SK-N-SH (cell line): ENCODE data around the gene GALNS.

Source experiments
- EZH2phosphoT487 ChIP-seq: fragments of 200-600 bp; sonication (generic); IDR thresholded peaks from 2 replicates; pipeline ENCODE4 v1.6.1; 2017; ENCODE audit warnings: low read depth, mixed run types, mild to moderate bottlenecking, antibody characterized with exemption, moderate library complexity, borderline replicate concordance
- FOSL2 ChIP-seq: IDR thresholded peaks from 2 replicates; pipeline ENCODE4 v1.4.0; 2012; ENCODE audit warnings: low read depth, mild to moderate bottlenecking, moderate library complexity, borderline replicate concordance
- JUND ChIP-seq: IDR thresholded peaks from 2 replicates; pipeline ENCODE4 v1.4.0; 2012
- MAX ChIP-seq: IDR thresholded peaks from 2 replicates; pipeline ENCODE4 v1.4.0; 2012; ENCODE audit warnings: low read depth
- POLR2AphosphoS5 ChIP-seq: IDR thresholded peaks from 2 replicates; pipeline ENCODE4 v1.6.1; 2012; ENCODE audit warnings: low read depth, low read length
- RAD21 ChIP-seq: IDR thresholded peaks from 2 replicates; pipeline ENCODE4 v1.6.1; 2012; ENCODE audit warnings: mild to moderate bottlenecking, low read length
- REST ChIP-seq: IDR thresholded peaks from 2 replicates; pipeline ENCODE4 v1.6.1; 2012; ENCODE audit warnings: mild to moderate bottlenecking, low read depth, low read length, moderate library complexity
- RFX5 ChIP-seq: IDR thresholded peaks from 2 replicates; pipeline ENCODE4 v1.6.1; 2012; ENCODE audit warnings: mild to moderate bottlenecking, improper control_type of control experiment, low read length
- TCF12 ChIP-seq: IDR thresholded peaks from 2 replicates; pipeline ENCODE4 v1.4.0; 2012
- TF ChIP-seq, protein P1 (sequence below): fragments of 150-350 bp; IDR thresholded peaks from 2 replicates; pipeline ENCODE4 v1.6.1; 2017; ENCODE audit warnings: antibody characterized with exemption, low read length, low read depth, borderline replicate concordance
- TF ChIP-seq, protein P2 (sequence below): fragments of 200-600 bp; sonication (generic); IDR thresholded peaks from 2 replicates; pipeline ENCODE4 v1.6.1; 2017; ENCODE audit warnings: antibody characterized with exemption, mild to moderate bottlenecking, moderate library complexity

DNA sequence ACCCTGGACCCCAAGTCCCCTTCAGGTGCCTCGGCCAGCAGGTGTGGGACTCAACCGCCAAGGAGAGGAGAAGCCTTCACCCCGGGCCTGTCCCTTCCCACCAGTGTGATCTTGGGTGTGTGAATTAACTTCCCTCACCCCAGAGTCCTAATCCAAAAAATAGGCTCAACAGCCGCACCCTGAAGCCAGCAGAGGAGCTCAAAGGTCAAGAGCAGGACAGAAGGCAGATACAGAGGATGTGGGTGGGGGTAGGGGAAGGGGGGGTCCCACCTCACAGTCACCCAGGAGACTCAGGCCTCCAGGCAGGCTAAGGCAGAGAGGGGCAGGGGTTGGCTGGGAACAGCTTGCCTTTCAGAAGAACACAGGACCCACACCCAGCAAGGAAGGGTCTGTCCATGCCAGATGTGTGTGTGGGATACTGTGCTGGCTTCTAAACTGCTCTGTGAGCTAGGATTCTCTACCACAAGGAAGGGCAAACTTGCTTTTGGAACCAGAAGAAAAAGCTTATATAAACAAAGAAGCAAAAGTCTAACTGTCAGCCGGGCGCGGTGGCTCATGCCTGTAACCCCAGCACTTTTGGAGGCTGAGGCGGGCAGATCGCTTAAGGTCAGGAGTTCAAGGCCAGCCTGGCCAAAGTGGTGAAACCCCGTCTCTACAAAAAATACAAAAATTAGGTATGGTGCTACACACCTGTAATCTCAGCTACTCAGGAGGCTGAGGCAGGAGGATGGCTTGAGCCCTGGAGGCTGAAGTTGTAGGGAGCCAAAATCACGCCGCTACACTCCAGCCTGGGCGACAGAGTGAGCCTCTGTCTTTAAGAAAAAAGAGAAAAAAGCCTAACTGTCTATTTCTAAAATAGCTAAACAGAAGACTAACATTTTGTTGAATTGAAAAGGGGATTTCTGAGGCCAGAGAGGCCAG lies 76.3 kb downstream of the GALNS start:
- TF ChIP-seq REST: no peak
- TF ChIP-seq TCF12: no peak
- no peak for TF ChIP-seq JUND
- TF ChIP-seq, protein P1, sequence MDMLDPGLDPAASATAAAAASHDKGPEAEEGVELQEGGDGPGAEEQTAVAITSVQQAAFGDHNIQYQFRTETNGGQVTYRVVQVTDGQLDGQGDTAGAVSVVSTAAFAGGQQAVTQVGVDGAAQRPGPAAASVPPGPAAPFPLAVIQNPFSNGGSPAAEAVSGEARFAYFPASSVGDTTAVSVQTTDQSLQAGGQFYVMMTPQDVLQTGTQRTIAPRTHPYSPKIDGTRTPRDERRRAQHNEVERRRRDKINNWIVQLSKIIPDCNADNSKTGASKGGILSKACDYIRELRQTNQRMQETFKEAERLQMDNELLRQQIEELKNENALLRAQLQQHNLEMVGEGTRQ: no peak
- TF ChIP-seq, protein P2, sequence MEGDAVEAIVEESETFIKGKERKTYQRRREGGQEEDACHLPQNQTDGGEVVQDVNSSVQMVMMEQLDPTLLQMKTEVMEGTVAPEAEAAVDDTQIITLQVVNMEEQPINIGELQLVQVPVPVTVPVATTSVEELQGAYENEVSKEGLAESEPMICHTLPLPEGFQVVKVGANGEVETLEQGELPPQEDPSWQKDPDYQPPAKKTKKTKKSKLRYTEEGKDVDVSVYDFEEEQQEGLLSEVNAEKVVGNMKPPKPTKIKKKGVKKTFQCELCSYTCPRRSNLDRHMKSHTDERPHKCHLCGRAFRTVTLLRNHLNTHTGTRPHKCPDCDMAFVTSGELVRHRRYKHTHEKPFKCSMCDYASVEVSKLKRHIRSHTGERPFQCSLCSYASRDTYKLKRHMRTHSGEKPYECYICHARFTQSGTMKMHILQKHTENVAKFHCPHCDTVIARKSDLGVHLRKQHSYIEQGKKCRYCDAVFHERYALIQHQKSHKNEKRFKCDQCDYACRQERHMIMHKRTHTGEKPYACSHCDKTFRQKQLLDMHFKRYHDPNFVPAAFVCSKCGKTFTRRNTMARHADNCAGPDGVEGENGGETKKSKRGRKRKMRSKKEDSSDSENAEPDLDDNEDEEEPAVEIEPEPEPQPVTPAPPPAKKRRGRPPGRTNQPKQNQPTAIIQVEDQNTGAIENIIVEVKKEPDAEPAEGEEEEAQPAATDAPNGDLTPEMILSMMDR: no peak
- TF ChIP-seq RFX5: no peak
- no peak for TF ChIP-seq MAX
- TF ChIP-seq POLR2AphosphoS5: no peak
- TF ChIP-seq EZH2phosphoT487: no peak
- TF ChIP-seq FOSL2: no peak
- TF ChIP-seq RAD21: no peak
